OCI-LY7 (cell line): Measurements from ENCODE around the gene TSPAN19.

ENCODE experiments used
- EZH2phosphoT487 ChIP-seq: fragments of 200-600 bp; sonication (generic); IDR thresholded peaks from 2 replicates; pipeline ENCODE4 v1.6.1; 2018; ENCODE audit warnings: low read depth, borderline replicate concordance, mild to moderate bottlenecking, mixed run types, antibody characterized with exemption, low read length, moderate library complexity, mixed read lengths
- TF ChIP-seq, protein P1 (sequence below): fragments of 200-600 bp; sonication (generic); conservative IDR thresholded peaks from 2 replicates; pipeline ENCODE4 v1.5.1; 2014; ENCODE audit warnings: mild to moderate bottlenecking, antibody characterized with exemption, low read length, moderate library complexity, mixed read lengths

DNA sequence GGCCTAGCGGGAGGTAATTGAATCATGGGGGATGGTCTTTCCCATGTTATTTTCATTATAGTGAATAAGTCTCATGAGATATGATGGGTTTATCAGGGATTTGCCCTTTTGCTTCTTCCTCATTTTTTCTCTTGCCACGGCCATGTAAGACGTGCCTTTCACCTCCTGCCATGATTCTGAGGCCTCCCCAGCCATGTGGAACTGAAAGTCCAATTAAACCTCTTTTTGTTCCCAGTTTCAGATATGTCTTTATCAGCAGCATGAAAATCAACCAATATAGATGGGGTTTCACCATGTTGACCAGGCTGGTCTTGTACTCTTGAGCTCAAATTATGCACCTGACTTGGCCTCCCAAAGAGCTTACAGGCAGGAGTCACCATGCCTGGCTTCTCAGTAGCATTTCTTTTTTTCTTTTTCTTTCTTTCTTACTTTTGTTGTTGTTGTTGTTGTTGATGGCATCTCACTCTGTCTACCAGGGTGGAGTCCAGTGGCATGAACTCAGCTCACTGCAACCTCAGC, 33.2 kb downstream of the TSPAN19 start:
- TF ChIP-seq, protein P1, sequence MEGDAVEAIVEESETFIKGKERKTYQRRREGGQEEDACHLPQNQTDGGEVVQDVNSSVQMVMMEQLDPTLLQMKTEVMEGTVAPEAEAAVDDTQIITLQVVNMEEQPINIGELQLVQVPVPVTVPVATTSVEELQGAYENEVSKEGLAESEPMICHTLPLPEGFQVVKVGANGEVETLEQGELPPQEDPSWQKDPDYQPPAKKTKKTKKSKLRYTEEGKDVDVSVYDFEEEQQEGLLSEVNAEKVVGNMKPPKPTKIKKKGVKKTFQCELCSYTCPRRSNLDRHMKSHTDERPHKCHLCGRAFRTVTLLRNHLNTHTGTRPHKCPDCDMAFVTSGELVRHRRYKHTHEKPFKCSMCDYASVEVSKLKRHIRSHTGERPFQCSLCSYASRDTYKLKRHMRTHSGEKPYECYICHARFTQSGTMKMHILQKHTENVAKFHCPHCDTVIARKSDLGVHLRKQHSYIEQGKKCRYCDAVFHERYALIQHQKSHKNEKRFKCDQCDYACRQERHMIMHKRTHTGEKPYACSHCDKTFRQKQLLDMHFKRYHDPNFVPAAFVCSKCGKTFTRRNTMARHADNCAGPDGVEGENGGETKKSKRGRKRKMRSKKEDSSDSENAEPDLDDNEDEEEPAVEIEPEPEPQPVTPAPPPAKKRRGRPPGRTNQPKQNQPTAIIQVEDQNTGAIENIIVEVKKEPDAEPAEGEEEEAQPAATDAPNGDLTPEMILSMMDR: no peak
- no peak for TF ChIP-seq EZH2phosphoT487
